Fibroblast of upper back skin (primary cell): ENCODE results near the gene STAT5B.

Experiments
- DNase-seq: peaks from one replicate; pipeline ENCODE4 v3.0.0-alpha.2; 2013

The STAT5B gene

DNA sequence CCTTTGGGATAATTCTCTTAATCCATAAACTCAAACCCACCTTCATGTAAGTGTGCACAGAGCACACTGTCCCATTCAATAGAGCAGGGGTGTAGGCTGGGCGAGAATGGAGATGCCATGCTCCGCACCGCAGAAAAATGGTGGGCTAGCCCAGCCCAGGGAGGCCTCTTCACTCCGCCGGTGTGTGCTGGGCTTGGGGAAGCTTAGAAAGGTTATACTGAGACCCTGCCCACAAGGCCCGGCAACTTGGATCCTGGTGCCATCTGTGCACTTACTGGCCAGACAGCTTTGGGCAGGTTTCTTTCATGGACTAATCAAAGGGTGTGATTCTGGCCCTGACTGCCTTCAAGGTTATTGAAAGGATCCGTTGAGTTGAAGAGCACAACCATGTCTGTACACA lies 8.4 kb upstream of the STAT5B start:
- no peak for DNase-seq

DNA sequence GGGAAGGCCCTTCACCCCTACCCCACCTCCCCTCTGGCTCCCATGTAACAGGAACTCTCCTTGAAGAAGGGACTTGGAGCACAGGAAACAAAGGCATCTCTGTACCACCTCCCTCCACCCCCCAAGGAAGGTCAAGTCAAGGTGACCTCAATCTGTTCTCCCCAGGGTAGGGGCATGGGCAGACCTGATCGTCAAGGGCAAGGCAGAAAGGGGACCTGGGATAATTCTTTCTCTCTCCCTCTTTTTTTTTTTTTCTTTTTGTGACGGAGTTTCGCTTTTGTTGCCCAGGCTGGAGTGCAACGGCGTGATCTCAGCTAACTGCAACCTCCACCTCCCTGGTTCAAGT lies 7.8 kb upstream of the STAT5B start:
- no peak for DNase-seq

DNA sequence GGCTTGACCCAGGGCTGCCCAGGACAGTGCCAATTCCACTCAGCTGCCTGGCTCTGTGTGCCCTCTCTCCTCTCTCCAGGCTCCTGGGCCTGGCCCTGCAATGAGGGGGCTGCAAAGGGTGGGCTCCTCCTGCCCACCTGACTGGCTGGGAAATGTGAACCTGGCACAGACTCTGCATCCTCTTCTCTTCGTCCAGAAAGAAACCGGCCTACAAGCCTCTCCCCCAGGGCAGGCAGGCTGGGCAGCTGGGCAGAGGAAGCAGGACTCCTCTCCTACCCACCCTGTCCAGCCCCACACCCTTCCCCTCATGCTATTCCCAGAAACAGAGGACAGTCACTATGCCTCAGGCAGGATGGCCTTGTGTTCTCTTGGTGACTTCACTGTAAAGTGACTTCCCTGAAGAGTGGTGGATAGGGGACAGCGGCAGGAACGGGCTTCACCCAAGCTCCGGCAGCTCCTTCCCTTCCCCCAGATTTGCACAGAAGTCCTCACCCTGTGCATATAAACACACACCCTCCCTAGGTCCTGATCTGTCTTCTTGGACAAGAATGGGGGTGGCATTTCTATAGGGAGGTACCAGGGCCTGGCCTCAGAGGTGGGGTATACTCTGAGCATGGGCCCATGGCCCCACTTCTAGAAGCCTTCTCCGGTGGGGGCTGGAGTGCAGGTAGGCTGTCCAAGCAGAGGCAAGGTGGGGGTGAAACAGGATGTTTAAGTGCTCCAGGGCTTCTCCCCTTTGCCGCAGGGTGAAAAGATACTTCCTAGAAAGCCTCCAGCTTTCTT lies 7.2 kb upstream of the STAT5B start:
- DNase-seq, result no peak

DNA sequence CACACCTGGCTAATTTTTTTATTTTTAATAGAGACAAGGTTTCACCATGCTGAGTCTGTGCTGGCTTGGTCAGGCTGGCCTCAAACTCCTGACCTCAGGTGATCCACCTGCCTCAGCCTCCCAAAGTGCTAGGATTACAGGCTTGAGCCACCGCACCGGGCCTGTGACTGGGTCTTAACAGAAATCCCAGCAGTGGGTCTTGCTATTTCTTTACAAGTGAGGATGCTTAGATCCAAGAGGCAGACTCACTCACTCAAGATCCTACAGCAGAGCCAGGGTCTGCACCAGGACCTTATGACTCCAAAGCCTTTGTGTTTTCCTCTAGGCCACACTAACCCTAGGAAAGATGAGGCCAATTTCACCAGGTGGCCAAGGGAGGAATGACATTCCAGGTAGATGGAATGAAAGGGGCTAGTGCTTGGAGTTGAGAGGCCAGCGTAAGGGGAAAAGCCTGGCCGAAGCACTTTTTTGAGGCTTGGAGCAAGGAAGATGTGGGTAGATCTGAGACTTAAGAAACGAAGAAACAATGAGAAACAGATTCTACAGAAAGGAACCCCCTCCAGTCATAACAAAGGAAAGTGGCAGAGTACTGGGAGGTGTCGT lies 6.4 kb upstream of the STAT5B start:
- DNase-seq, result no peak

DNA sequence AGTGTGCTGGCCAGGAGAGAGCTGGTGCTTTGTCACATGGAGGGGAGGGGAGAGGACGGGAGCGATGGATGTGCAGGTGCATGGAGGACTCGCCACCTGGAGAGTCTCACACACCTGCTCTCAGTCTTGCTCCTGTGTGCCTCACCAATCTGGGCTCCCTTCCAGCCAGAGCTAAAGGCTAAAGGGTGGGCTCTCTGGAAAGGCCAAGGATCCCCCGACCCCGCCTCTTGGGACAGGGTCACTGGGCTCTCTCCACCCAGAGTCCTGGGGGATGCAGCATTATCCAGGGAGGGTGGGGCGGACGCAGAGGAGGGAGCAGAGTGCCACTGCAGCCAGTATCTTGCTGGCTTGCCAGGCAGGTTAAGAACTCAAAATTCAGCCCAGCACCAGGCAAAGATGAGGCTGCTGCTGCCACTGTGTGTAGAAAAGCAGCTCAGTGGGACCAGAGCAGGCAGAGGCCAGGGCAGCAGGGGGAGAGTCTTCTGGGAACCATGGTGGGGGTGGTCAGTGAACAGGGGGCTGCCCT lies 5.4 kb upstream of the STAT5B start:
- no peak for DNase-seq

DNA sequence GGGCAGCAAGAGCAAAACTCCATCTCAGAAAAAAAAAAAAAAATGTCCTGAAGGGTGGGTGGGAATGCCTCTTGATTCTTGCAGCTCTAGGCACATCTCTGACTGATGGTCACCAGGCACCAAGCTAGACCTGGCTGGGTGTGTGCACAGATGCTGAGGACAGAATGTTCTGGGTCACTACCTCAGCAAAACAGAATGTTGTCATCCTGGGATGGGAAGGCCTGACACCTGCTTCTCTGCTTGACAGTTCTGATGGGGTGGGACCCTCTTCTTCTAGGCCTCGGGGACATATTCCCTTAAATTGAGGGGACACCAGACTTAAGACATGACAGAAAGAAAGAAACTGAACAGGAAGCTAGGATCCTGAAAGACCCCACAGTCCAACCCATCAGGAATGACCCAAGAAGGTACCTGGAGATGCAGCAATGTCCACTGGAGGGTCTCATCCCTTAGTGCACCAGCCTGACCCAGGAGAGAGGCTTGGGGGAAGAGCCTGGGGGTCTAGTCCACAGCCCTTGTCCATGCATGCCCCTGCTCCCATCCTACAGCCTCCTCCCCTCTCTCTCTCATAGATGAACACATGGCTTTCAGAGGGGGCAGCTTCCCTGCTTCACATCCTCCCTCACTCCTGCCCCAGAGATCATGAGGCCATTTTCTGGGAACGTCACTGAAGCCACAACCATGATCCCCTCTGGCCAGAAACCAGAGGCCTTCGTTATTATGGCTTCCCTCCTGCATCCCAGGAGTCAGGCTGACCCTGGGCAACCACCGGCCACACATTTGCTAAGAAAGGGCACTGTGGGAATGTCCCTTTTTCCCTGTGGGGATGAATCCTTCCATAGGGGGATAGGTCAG lies 3.8 kb upstream of the STAT5B start:
- DNase-seq, result no peak

DNA sequence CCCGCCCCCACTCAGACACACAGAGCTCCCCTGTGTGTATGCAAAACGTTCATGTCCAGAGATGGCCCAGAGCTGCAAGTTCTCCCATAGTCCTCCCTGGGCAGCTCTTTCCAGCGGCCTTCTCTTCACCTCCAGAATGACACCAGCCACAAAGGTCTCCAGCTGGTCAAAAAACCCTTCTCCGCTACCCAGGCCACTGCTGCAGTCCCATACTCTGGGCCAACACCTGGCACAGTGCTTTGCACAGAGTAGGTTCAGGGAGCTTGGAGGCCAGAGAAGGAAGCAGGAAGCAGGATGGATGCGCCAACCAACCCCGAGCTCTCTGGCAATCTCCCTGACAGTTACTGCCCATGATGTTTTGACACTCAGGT lies 1.1 kb upstream of the STAT5B start:
- DNase-seq, result no peak

DNA sequence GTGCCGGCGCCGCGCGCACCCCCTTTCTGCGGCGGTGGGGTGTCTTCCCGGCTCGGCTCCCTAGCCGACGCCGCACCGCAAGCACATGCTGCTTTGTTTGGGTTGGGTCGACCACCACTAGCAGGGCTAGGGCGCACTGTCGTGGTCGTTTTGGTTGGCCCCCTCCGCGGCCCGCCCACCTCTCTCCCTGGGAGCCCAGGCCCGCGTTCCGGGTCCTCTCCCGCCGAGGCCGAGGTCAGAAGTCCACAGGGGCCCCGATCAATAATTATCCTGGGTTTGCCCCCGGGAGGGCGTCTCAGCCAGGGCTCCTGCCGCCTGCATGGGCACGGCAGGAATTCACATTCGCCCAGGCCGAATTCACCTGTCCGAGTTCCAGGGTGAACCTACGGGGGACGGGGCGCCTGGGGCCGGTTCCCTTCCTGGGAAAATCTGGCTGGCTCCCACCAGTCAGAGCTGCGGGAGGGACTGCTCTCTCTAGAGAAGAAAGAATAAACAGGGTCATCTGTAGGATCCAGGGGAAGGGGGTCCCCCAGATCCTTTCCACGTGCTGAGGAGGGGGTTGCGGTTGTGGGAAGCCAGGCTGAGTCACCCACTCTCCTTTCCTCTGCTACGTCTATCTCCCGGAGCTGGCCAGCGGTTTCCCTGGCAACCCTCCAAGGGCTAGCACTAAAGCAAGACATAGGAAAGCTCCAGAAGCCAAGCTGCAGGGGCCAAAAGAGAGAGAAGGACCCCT lies 584 bp upstream of the STAT5B start:
- peak; percentile 85 for DNase-seq

DNA sequence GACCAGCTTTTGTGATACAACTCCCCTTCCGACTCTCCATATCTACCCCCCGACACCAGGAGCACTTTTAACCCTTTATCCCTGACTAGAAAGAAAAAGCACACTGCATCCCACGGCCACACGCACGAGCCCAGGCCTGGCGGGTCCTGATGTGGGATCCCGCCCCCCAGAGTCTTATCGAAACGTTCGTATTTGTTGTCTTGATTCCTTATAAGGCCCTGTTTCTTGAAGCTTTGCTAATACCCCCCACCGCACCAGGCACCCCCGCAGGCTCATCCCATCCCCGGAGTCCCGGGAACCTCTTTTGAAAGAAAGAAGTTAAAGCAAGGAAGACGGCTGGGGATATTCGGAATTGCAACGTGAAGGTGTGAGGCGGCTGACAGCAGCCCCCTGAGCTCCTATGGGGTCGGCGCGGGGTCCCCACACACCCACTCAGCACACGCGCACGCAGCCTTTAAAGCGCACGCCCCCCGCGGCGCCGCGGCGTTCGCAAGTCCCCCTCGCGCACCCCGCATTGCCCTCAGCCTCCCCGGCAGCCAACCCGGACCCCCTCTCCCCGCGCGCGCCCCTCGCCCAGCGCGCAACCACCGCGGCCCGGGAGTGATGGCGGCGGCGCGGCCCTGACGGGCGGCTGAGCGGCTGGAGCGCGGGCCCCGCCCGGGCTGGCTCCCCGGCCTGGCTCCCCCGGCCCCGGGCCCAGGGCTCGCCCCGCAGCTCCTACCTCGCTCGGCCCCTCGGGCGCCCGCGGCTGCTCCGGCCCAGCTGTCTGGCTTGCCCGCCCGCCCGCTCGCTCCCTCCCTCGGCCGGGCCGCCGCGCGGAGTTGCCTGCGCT lies 448 bp downstream of the STAT5B start:
- DNase-seq, result peak; percentile 50

DNA sequence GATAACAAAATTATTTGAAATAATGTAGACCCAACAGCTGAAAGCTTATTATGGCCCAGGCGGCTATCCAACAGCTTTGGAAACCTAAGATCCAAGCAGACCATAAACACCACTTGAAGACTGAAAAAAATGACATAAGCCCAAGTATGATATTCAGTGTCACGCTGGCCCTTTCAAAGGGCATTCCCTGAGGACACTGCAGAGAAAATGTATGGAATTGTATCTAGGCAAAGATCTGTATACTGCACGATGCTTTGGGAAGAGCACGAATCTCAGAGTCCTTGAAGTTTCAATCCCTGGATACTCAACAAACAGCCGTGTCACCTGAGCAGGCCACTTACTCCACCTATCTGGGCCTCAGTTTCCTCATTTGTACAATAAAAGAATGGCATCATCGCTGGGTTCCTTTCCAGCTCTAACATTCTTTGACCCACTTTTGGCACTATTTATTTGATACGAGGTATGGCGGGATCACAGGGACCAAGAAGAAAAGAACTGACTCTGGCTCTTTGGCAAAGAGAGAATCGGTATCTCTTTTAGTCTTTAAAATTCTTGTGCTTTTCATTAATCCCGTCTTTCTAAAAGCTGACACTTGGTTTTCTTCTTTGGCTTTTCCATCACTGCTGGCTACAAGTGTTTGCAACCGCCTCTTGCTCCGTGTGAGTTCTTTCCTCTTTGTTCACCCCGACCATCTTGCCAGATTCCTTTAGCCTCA lies 1.2 kb downstream of the STAT5B start:
- no peak for DNase-seq

DNA sequence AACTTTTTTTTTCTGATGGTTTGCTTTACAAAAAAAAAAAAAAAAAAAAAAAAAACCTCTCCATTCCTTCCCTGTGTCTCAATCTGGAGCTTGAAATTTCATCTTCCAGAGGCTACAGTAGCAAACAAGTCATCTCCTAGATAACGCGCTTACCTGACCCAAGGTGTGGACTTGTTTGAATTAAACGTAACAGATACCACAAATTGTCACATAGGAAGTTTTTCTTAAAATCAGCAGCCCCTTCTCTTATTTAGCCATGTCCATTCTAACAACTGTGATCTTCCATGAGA lies 2.0 kb downstream of the STAT5B start:
- DNase-seq, result no peak

DNA sequence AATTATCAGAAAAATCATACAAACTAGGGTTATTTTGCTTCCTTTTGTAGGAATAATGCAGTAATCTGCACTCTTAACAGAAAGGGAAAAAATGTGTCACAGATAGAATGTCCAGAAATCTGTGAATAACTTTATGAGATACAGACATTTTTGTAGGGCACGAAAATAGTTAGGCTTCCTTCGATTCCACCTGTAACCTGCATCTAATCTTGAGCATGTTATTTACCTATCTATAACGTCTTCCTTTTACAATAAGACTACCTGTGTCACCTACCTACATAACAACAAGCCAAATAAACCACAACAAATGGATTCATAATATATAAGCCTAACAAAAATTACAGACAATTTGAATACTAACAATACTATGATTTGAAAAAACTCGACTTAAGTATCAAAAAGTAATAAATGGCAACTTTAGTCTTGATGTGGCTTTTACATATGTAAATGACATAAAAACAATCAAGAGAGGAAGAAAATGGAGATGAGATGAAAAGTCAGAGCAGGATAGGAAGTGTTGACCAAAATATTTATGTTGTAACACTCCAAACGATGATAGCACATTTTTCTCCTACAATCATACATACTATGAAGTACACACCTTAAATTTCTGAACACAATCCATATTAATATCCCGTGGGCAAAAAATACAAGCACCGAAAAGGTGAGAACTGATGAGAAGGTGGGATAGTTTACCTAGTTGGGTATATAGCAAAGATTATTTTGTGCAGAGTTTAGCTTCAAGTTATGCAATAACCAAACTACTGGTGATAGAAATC lies 2.5 kb downstream of the STAT5B start:
- no peak for DNase-seq

DNA sequence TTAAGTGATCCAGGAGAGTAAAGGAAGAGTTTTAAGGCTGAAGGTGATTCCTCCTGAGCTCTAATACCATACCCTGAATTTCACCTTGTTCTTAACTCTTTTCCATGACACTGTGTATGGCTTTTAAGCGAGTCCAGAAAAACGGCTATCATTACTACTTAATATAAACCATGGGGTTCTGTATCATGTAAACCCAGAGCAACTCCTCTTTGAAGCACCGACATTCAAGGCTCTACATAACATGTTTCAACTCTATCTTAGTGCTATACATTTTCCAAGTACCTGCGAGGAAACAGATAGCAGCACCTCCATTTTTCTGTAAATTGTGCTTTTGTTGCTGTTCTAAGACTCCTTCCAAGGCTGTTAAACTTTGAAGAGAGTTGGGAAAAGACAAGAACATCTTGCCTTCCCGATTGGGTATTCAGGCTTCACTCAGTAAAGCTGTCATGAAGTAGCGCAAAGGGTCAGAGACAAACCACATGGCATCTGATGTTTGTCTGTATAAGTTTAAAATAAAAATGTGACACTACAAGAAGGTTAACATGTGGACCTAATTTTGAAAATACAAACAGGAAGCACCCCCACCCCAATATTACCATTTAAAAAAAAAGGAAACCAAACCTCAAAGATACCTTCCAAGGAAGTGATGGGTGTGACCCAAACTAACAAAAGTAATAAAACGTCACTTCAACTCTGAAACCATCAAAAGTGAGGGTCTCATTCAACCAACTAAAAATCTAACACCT lies 3.9 kb downstream of the STAT5B start:
- no peak for DNase-seq

DNA sequence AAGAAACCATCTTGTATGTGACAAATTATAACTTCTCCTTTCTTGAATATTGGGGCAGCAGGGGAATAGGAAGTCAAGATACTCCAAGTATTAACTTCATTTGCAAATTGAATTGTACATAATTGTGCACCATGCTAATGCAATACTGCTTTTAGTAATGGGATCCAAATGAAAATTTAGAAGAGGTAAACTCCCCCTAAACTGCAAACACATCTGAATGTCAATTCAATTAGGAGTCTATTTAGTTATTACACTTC lies 4.5 kb downstream of the STAT5B start:
- no peak for DNase-seq

DNA sequence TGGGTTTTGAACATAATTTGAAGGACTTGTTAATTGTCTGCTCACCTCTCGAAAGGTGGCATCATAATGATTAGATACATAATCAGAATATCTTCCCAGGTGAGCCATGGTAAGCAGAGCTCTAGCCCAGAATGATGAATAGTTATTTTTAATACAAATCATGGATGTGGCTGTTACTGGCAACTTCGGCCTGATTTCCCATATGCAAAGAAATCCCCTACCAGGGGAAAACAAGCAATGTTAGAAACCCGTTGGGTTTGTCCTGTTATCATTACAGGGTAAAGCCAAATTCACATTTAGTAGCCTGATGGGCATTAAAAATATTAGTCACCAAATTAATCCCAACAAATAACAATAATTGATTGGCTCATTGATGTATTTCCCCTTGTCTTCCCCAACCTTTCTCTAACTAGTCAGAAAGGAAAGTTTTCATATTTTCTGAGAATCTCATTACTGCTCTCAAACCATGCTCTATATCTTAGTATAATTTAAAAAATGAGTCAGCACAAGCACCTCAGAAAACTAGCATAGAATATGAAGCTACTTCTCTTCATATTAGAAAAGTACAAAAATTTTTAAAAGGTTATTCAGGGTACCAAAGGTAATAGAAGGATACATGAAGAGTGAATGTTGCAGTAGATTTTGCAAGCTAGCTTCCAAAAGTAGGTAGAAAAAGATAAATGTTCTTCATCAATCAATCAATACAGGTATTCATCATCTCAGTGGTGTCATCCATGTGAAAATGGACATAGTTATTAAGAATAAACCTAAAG lies 5.0 kb downstream of the STAT5B start:
- DNase-seq, result no peak

DNA sequence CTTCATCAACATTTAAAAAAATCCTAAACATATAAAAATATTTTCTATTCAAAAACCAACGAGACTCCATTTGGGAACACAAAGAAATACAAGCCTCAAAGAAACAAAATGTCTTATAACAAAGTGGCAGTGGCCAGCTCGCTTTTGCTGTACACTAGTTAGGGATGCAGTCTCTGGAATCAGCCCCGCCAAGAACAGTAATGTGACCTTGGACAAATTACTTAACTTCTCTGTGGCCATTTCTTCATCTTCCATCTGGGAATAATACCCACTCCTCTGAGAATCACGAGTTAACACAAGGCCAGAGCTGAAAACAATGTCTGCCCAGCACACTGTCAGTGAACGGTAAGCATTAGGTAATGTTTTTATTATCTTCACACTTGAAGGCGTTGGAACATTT lies 5.6 kb downstream of the STAT5B start:
- DNase-seq, result no peak

DNA sequence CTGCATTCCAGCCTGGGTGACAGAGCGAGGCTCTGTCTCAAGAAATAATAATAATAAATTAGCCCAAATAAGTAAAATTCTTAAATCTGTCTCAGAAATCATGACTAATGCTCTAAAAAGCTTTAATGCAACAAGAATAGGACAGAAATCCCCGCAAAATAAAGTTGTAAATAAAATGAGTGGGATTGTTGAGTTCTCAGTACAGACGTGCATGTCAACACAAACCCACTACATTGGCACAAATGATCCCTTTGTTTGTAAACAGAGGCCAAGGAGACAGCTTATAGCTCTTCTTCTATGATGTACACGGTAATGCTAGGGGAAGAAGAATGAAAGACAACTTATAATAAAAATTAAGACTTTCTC lies 6.0 kb downstream of the STAT5B start:
- peak; percentile 22 for DNase-seq

DNA sequence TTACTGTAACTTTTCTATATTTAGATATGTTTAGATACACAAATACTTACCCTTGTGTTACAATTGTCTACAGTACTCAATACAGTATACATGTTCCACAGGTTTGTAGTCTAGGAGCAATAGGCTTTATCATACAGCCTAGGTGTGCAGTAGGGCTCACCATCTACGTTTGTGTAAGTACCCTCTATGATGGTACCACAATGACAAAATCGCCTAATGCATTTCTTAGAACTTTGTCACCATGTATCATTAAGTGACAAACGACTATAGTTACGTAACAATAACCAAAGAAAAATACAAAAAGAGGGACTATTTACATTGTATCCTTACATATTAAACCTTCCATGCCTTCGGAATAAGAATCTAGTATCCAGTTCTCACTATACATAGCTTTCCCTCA lies 8.0 kb downstream of the STAT5B start:
- no peak for DNase-seq

DNA sequence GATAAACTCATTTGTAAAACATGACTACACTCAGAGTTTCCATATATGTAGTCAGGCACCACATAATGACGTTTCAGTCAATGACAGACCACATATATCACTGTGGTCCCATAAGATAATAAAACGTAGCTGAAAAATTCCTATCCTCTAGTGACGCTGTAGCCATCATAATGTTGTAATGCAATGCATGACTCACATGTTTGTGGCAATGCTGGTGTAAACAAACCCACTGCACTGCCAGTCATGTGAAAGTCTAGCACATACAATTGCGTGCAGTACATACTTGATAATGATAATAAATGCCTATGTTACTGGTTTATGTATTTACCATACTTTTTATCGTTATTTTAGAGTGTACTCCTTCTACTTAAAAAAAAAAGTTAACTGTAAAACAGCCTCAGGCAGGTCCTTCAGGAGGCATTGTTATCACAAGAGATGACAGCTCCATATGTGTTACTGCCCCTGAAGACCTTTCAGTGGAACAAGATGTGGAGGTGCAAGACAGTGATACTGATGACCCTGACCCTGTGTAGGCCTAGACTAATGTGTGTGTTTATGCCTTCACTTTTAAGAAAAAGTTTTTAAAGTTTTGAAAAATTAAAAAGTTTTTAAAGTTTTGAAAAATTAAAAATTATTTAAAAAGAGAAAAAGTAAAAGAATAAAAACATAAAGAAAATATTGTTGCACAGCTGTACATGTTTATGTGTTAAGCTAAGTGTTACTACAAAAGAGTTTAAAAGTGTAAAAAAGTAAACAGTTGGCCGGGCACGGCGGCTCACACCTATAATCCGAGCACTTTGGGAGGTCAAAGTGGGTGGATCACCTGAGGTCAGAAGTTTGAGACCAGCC lies 9.0 kb downstream of the STAT5B start:
- DNase-seq, result peak; percentile 63
